A549 (cell line): ENCODE data around the gene NSG2.

Experiments
- MAZ ChIP-seq: fragments of 150-350 bp; IDR thresholded peaks from 2 replicates; pipeline ENCODE4 v1.6.1; 2014; ENCODE audit warnings: antibody characterized with exemption, low read depth, low read length, borderline replicate concordance
- POLR2A ChIP-seq: IDR thresholded peaks from 2 replicates; pipeline ENCODE4 v1.6.1; 2012; ENCODE audit warnings: mild to moderate bottlenecking, low read length
- RNF2 ChIP-seq: fragments of 200-600 bp; sonication (generic); IDR thresholded peaks from 2 replicates; pipeline ENCODE4 v1.6.1; 2016; ENCODE audit warnings: low read depth, mild to moderate bottlenecking, antibody characterized with exemption, moderate library complexity, borderline replicate concordance

- TF ChIP-seq MAZ (no peak), RNF2 (no peak), POLR2A (no peak)
Measured at GRCh38 chr5:174044466-174045254, 846 bp upstream of the NSG2 start.
